Esophagus muscularis mucosa (tissue), 4 donors: ENCODE measurements around the gene PSMD7. TPM values are rescaled to one million over a fixed set of nuclear protein-coding genes. Genes with fewer than 3 reads are reported as not detected.
"Not testable (repeated sequence)": the region's sequence is repeated elsewhere in the genome, so short reads cannot be mapped to it uniquely, and the experiment has no call there.

Experiments used
- DNase-seq: peaks from one replicate; pipeline ENCODE4 v3.0.0-alpha.2; 2017; ENCODE audit errors: extremely low spot score
- H3K27ac ChIP-seq, 4 donors: fragments of 200-600 bp; sonication (generic); replicated peaks in 1 of 4; 1 replicate in 3 of 4; 2 replicates in 1 of 4; pipeline ENCODE4 v1.5.1; 2016 to 2019; ENCODE audit warnings: mild to moderate bottlenecking in 1 of 4
- H3K27me3 ChIP-seq, 4 donors: fragments of 200-600 bp; sonication (generic); one replicate each; pipeline versions ENCODE4 v1.5.1 to v1.6.0; 2016 to 2019
- H3K36me3 ChIP-seq, 4 donors: fragments of 200-600 bp; sonication (generic); one replicate each; pipeline ENCODE4 v1.5.1; 2016 to 2019
- H3K4me1 ChIP-seq, 4 donors: fragments of 200-600 bp; sonication (generic); one replicate each; pipeline ENCODE4 v1.5.1; 2016 to 2019
- H3K4me3 ChIP-seq, 4 donors: fragments of 200-600 bp; sonication (generic); 1 replicate in 2 of 4; 2 replicates in 2 of 4; pipeline ENCODE4 v1.5.1; 2016 to 2019; ENCODE audit warnings: mild to moderate bottlenecking in 4 of 4, moderate library complexity in 1 of 4
- H3K9me3 ChIP-seq, 4 donors: fragments of 200-600 bp; sonication (generic); 1 replicate in 3 of 4; 2 replicates in 1 of 4; pipeline ENCODE4 v1.5.1; 2016 to 2019
- WGBS: methylation state at CpG from one replicate; pipeline ENCODE4 v1.1.5; 2018; 5-methylcytosine and 5-hydroxymethylcytosine counted together
- intact Hi-C: fragments of 100-400 bp; cut with DNase I; formaldehyde crosslinking; loops from one replicate; pipeline ENCODE4 v1.15.1; 2023
- total RNA-seq, 4 donors: library from RNA; depleted of rRNA; stranded (reverse); fragments of >200 nt; gene quantifications; one replicate each; pipeline versions ENCODE4 v1.1.0 to v1.2.1, GENCODE V29; 2016

PSMD7 gene
- total RNA-seq, 4 donors from 2014 or later, result 75.6 to 94.4 (median 87.7) TPM

- intact Hi-C loops, H3K27me3 ChIP-seq, DNase-seq, H3K4me1 ChIP-seq, H3K4me3 ChIP-seq, H3K27ac ChIP-seq, H3K9me3 ChIP-seq: not testable (repeated sequence)
- 83% methylated on average over 4 of the region's 4 CpGs for WGBS
- peaks cover 46 to 89% (median 75%) of the 10 kb centered on the region in 4 donors for H3K36me3 ChIP-seq
Observed at GRCh38 chr16:74353038-74353437, 56.4 kb downstream of the PSMD7 start.

Other genes with a start within 250 kb of the PSMD7 start
- 1 to 10 TPM in 3 of 4 donors, not detected in 1; 1.2 to 4.0 (median 1.7) TPM for gene NPIPB15, start 79.5 kb downstream of the PSMD7 start, total RNA-seq
- 1 to 10 TPM in 1 of 4 donors, not detected in 3; 1.2 TPM for gene CLEC18B, start 124.7 kb downstream of the PSMD7 start, total RNA-seq